Measurements from ENCODE around the gene GNG13. TPM values are rescaled to one million over a fixed set of nuclear protein-coding genes. Genes with fewer than 3 reads are reported as not detected.

GNG13 gene
- total and polyA plus RNA-seq, 9 of the 15 experiments (the other 6 are each of a cell fraction or from before 2014, with no cell fraction given) = not detected

DNA sequence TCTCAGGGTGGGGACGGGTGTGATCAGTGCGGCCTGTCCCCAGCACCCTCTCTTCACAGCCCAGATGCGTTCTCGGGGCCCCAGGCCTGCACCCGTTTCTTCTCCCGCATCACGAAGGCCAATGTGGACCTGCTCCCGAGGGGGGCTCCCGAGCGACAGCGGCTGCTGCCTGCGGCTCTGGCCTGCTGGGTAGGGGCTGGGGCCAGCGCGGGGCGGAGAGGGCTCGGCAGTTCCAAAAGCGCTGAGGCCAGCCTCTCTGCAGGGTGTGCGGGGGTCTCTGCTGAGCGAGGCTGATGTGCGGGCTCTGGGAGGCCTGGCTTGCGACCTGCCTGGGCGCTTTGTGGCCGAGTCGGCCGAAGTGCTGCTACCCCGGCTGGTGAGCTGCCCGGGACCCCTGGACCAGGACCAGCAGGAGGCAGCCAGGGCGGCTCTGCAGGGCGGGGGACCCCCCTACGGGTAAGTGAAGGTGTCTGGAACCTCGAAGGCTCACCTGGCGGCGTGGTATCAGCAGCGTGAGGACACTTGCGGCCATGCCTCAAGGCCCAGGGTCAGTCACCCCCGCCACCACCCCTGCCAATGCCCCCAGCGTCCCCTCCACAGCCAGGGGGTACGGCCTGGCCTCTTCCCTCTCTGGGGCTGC lies 35.6 kb downstream of the GNG13 start:
- FAIRE-seq (no peak), DNase-seq (ENCODE audit: extremely low read depth in 1 of 4, low spot score in 3 of 4) (no peak), ATAC-seq (0 out of 3 replicates have a peak, but pooled peaks have one; percentile 9)
- in situ Hi-C loops (cut with MboI) = no loop called here
- ChIA-PET POLR2A (no interaction called here), CTCF (ENCODE audit: low intra/inter-chr PET ratio) (no interaction called here)
- H3K9me3 ChIP-seq (replicated peaks; ENCODE audit: control insufficient read depth, insufficient read depth, low read depth, low read length) = no peaks in the 10 kb centered on the region
- no peak overlapping the region for H3K4me3 ChIP-seq
- H2AFZ ChIP-seq (ENCODE audit: low read depth, low read length) = no peak overlapping the region
- H3K27ac ChIP-seq (ENCODE audit: extremely low read depth, low read depth, low read length) = no peak overlapping the region
- no peak overlapping the region for H3K9ac ChIP-seq (ENCODE audit: insufficient read depth in 1 of 2, low read depth in 2 of 2, low read length in 2 of 2)
- H3K4me2 ChIP-seq (ENCODE audit: insufficient read depth, low read length) = no peak overlapping the region
- H3K4me1 ChIP-seq (replicated peaks in 1 of 2; ENCODE audit: control insufficient read depth in 2 of 2, insufficient read depth in 2 of 2, low read length in 2 of 2) = peaks cover 0 to 86% of the 10 kb centered on the region in 2 experiments; a peak in 2 of 5 replicates
- H3K27me3 ChIP-seq (ENCODE audit: control insufficient read depth in 2 of 2, insufficient read depth in 2 of 2, low read length in 2 of 2) = peaks cover 0 to 6% of the 10 kb centered on the region in 2 experiments; a peak in 1 of 5 replicates
- no peaks in the 10 kb centered on the region for H3K9me1 ChIP-seq (ENCODE audit: control insufficient read depth, insufficient read depth, low read length)
- BruUV-seq (replicated peaks) = no TSS peak
- 0 out of 2 replicates have a peak, but pooled peaks cover 3% of the 10 kb centered on the region for H4K20me1 ChIP-seq (replicated peaks; ENCODE audit: control insufficient read depth, insufficient read depth, low read length)
- intact Hi-C loops (cut with micrococcal nuclease) = no loop called here
- no peaks in the 10 kb centered on the region for H3K79me2 ChIP-seq (ENCODE audit: control insufficient read depth, insufficient read depth, low read length)
- WGBS (ENCODE audit: insufficient coverage, low coverage, missing lambda C conversion rate) = 28% methylated on average over 21 of the region's 38 CpGs
- no peaks in the 10 kb centered on the region for H3K36me3 ChIP-seq (ENCODE audit: control insufficient read depth, insufficient read depth, low read length)
- no peak for TF ChIP-seq ZNF316 (IDR thresholded peaks at IDR 0.05)
- TF ChIP-seq RFX5 (IDR thresholded peaks at IDR 0.05; ENCODE audit: low read depth, low read length) = no peak
- no peak for TF ChIP-seq ZNF253 (CRISPR knock-in tag; conservative IDR thresholded peaks at IDR 0.05)
- TF ChIP-seq, protein P1, sequence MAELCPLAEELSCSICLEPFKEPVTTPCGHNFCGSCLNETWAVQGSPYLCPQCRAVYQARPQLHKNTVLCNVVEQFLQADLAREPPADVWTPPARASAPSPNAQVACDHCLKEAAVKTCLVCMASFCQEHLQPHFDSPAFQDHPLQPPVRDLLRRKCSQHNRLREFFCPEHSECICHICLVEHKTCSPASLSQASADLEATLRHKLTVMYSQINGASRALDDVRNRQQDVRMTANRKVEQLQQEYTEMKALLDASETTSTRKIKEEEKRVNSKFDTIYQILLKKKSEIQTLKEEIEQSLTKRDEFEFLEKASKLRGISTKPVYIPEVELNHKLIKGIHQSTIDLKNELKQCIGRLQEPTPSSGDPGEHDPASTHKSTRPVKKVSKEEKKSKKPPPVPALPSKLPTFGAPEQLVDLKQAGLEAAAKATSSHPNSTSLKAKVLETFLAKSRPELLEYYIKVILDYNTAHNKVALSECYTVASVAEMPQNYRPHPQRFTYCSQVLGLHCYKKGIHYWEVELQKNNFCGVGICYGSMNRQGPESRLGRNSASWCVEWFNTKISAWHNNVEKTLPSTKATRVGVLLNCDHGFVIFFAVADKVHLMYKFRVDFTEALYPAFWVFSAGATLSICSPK (IDR thresholded peaks at IDR 0.05; ENCODE audit: borderline replicate concordance) = no peak
- no peak for TF ChIP-seq RBM22 (IDR thresholded peaks at IDR 0.05; ENCODE audit: low read depth, low read length, poor library complexity, severe bottlenecking)
- TF ChIP-seq, protein P2, sequence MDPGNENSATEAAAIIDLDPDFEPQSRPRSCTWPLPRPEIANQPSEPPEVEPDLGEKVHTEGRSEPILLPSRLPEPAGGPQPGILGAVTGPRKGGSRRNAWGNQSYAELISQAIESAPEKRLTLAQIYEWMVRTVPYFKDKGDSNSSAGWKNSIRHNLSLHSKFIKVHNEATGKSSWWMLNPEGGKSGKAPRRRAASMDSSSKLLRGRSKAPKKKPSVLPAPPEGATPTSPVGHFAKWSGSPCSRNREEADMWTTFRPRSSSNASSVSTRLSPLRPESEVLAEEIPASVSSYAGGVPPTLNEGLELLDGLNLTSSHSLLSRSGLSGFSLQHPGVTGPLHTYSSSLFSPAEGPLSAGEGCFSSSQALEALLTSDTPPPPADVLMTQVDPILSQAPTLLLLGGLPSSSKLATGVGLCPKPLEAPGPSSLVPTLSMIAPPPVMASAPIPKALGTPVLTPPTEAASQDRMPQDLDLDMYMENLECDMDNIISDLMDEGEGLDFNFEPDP (CRISPR knock-in tag; IDR thresholded peaks at IDR 0.05) = no peak
- TF ChIP-seq ZNF695 (CRISPR knock-in tag; IDR thresholded peaks at IDR 0.05) = no peak
- TF ChIP-seq NCOR1 (IDR thresholded peaks at IDR 0.05) = no peak
- TF ChIP-seq, protein P3, sequence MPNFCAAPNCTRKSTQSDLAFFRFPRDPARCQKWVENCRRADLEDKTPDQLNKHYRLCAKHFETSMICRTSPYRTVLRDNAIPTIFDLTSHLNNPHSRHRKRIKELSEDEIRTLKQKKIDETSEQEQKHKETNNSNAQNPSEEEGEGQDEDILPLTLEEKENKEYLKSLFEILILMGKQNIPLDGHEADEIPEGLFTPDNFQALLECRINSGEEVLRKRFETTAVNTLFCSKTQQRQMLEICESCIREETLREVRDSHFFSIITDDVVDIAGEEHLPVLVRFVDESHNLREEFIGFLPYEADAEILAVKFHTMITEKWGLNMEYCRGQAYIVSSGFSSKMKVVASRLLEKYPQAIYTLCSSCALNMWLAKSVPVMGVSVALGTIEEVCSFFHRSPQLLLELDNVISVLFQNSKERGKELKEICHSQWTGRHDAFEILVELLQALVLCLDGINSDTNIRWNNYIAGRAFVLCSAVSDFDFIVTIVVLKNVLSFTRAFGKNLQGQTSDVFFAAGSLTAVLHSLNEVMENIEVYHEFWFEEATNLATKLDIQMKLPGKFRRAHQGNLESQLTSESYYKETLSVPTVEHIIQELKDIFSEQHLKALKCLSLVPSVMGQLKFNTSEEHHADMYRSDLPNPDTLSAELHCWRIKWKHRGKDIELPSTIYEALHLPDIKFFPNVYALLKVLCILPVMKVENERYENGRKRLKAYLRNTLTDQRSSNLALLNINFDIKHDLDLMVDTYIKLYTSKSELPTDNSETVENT (CRISPR knock-in tag; IDR thresholded peaks at IDR 0.05) = no peak
- TF ChIP-seq CBX1 (IDR thresholded peaks at IDR 0.05; ENCODE audit: low read depth) = no peak
- TF ChIP-seq POLR3G (IDR thresholded peaks at IDR 0.05; ENCODE audit: extremely low read depth, insufficient read length, insufficient replicate concordance) = no peak
- TF ChIP-seq KAT7 (CRISPR knock-in tag; IDR thresholded peaks at IDR 0.05; ENCODE audit: borderline replicate concordance) = no peak
- no peak for TF ChIP-seq MECOM (CRISPR knock-in tag; IDR thresholded peaks at IDR 0.05)

Measured in K562 (cell line).